Measurements from ENCODE around the gene RSU1. TPM values are rescaled to one million over a fixed set of nuclear protein-coding genes. Genes with fewer than 3 reads are reported as not detected.

RSU1 gene
- total RNA-seq, 4 donors from 2014 or later = 41.4 to 58.7 (median 57.4) TPM

DNA sequence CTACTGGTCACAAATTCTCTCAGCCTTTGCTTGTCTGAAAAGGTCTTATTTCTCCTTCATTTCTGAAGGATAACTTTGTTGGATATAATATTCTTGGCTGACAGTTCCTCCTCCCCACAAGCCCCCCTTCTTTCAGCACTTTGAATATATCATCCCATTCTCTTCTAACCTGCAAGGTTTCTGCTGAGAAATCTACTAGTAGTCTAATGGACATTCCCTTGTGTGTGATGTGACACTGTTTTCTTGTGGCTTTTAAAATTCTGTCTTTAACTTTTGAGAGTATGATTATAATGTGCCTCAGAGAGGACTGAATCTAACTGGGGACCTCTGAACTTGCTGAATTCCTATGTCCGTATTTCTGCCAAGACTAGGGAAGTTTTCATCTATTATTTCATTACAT is 104.3 kb downstream of the RSU1 start:
- peaks cover 2% of the 10 kb centered on the region for H3K36me3 ChIP-seq
- H3K4me1 ChIP-seq = no peaks in the 10 kb centered on the region
- H3K27me3 ChIP-seq = no peaks in the 10 kb centered on the region
- H3K4me3 ChIP-seq = no peak overlapping the region
- peaks cover 12% of the 10 kb centered on the region for H3K9me3 ChIP-seq
- TF ChIP-seq, protein P1, sequence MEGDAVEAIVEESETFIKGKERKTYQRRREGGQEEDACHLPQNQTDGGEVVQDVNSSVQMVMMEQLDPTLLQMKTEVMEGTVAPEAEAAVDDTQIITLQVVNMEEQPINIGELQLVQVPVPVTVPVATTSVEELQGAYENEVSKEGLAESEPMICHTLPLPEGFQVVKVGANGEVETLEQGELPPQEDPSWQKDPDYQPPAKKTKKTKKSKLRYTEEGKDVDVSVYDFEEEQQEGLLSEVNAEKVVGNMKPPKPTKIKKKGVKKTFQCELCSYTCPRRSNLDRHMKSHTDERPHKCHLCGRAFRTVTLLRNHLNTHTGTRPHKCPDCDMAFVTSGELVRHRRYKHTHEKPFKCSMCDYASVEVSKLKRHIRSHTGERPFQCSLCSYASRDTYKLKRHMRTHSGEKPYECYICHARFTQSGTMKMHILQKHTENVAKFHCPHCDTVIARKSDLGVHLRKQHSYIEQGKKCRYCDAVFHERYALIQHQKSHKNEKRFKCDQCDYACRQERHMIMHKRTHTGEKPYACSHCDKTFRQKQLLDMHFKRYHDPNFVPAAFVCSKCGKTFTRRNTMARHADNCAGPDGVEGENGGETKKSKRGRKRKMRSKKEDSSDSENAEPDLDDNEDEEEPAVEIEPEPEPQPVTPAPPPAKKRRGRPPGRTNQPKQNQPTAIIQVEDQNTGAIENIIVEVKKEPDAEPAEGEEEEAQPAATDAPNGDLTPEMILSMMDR (IDR thresholded peaks at IDR 0.05) = no peak
- no peak for TF ChIP-seq EP300 (IDR thresholded peaks at IDR 0.05)
- no peak overlapping the region for H3K27ac ChIP-seq
- WGBS = 97% methylated on average over 1 of the region's 1 CpG
- no peak for DNase-seq (ENCODE audit: low spot score in 2 of 2)

DNA sequence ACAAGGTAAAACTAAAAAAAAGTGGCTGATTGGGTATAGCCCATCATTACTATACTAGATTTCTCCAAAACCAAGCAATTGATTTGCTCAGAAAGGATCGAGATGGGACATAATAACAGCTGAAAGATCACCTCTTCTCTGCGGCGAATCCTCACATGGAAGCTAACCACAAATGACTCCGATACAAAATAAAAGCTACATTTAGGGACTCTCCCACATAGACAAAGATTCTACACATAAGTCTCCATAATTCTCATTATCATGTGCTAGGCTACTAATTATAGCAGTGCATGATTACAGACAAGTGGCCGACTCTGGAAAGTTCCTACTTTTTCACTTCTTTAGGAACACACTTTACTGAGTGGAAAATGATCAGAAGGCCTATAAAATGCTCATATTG is 116.9 kb downstream of the RSU1 start:
- TF ChIP-seq, protein P1 (IDR thresholded peaks at IDR 0.05) = no peak
- no peak for TF ChIP-seq POLR2AphosphoS5 (IDR thresholded peaks at IDR 0.05)
- no peak for TF ChIP-seq POLR2A (IDR thresholded peaks at IDR 0.05)
- no peak for TF ChIP-seq EP300 (IDR thresholded peaks at IDR 0.05)
- no peaks in the 10 kb centered on the region for H3K27me3 ChIP-seq
- DNase-seq (ENCODE audit: low spot score in 2 of 2) = no peak

DNA sequence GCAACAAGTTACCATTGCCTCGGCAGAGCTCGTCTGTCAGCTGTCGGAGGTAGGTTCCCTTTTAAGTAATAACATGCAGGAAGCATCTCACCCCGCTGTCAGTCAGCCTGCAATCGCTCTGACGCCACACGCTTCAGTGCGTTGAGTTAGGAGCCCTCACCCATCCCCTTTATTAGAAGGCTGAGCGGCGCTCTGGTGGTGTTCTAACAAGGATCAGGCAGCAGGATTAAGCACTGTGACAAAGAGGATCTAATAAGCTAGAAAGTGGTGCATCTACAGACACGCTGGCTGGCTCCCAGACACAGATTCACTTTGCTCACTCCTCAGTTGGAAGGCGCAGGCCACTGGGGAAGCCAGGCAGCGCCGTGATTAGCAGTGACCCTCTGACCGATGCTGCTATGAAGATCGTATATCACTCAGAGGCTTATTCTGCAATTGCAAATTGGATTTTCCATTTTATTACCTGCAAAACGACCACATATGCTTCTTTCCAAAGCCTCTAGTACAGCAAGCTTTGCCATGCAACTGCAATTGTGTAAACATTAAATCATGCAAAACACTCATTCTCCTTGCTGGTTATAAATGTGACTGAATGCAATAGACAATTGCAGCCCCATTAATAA is 117.7 kb downstream of the RSU1 start:
- TF ChIP-seq POLR2A (IDR thresholded peaks at IDR 0.05) (no peak), POLR2AphosphoS5 (IDR thresholded peaks at IDR 0.05) (no peak), EP300 (IDR thresholded peaks at IDR 0.05) (no peak)
- TF ChIP-seq, protein P1 (IDR thresholded peaks at IDR 0.05) = no peak
- H3K9me3 ChIP-seq = no peaks in the 10 kb centered on the region
- no peak for DNase-seq (ENCODE audit: low spot score in 2 of 2)
- no peaks in the 10 kb centered on the region for H3K36me3 ChIP-seq
- WGBS = 82% methylated on average over 17 of the region's 17 CpGs
- H3K27ac ChIP-seq = no peak overlapping the region
- H3K4me3 ChIP-seq = no peak overlapping the region
- no peaks in the 10 kb centered on the region for H3K4me1 ChIP-seq
- no peaks in the 10 kb centered on the region for H3K27me3 ChIP-seq

More for the DNA sequence above, 116.9 kb downstream of the RSU1 start:
- Histone ChIP-seq H3K27ac (no peak overlapping the region), H3K4me1 (no peaks in the 10 kb centered on the region), H3K4me3 (no peak overlapping the region), H3K36me3 (no peaks in the 10 kb centered on the region), H3K9me3 (no peaks in the 10 kb centered on the region)
- 89% methylated on average over 5 of the region's 5 CpGs for WGBS

DNA sequence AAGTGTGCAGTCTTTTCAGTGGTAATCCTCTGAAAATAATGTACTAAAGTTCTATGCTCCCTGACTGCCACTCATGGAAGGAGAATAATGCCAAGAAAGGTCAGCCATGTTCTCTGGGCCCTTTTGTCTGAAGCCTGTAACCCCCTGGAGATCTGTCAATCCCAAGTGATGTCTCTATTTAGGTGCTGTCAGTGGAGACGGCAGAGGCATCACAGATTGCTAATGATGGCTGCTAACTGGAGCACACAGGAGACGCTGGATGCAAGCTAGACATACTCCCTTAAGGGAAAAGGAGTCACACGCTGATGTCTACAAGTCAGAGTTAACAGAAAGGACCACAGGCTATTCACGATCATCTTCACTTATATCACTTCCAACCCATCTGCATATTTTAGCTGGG is 118.8 kb downstream of the RSU1 start:
- 69% methylated on average over 4 of the region's 4 CpGs for WGBS

DNA sequence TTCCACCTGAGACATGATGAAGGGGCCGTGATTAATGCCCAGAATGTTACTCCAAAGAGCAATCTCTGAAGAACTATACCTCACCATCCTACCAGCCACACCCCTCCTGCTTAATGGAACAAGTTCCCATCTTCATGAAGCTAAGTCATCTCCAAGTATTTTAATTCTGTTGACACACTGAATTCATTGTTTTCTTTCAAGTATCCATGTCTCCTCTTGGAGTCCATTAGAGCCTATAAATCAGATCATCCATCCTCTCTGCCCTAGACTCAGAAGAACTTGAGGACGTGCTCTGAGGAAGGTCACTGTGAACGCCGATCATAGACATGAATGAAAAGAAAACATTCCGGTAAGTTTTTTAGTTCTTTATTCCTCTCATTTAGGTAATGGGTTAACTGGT is 126.8 kb downstream of the RSU1 start:
- no peaks in the 10 kb centered on the region for H3K27me3 ChIP-seq
- no peak for DNase-seq (ENCODE audit: low spot score in 2 of 2)
- no peak overlapping the region for H3K27ac ChIP-seq
- no peaks in the 10 kb centered on the region for H3K4me1 ChIP-seq
- no peaks in the 10 kb centered on the region for H3K9me3 ChIP-seq
- TF ChIP-seq, protein P1 (IDR thresholded peaks at IDR 0.05) = no peak
- no peak for TF ChIP-seq POLR2A (IDR thresholded peaks at IDR 0.05)
- TF ChIP-seq EP300 (IDR thresholded peaks at IDR 0.05) = no peak
- no peak for TF ChIP-seq POLR2AphosphoS5 (IDR thresholded peaks at IDR 0.05)
- H3K4me3 ChIP-seq = no peak overlapping the region
- 91% methylated on average over 5 of the region's 5 CpGs for WGBS
- H3K36me3 ChIP-seq = peaks cover 11% of the 10 kb centered on the region

More for the DNA sequence above, 118.8 kb downstream of the RSU1 start:
- DNase-seq (ENCODE audit: low spot score in 2 of 2) = no peak
- Histone ChIP-seq H3K27me3 (no peaks in the 10 kb centered on the region), H3K4me3 (no peak overlapping the region), H3K36me3 (peaks cover 6% of the 10 kb centered on the region), H3K27ac (no peak overlapping the region), H3K9me3 (no peaks in the 10 kb centered on the region), H3K4me1 (no peaks in the 10 kb centered on the region)
- TF ChIP-seq, protein P1 (IDR thresholded peaks at IDR 0.05) = no peak
- TF ChIP-seq POLR2A (IDR thresholded peaks at IDR 0.05) = no peak
- no peak for TF ChIP-seq EP300 (IDR thresholded peaks at IDR 0.05)

Measured in suprapubic skin (tissue), 4 donors.